Loucy (cell line): ENCODE data around the gene USP2.

ENCODE experiments used
- H2AFZ ChIP-seq: fragments of 200-600 bp; sonication (generic); 2 replicates; pipeline ENCODE4 v1.6.0; 2016; ENCODE audit warnings: antibody characterized with exemption, mild to moderate bottlenecking, low read length, moderate library complexity
- H3F3A ChIP-seq: fragments of 200-600 bp; 2 replicates; pipeline ENCODE4 v1.6.0; 2016; ENCODE audit warnings: antibody characterized with exemption, low read depth, mild to moderate bottlenecking
- H3K27me3 ChIP-seq: fragments of 200-600 bp; sonication (generic); 2 replicates; pipeline ENCODE4 v1.6.1; 2014; ENCODE audit warnings: low read length, mild to moderate bottlenecking; ENCODE audit not compliant: insufficient read depth, poor library complexity, severe bottlenecking
- H3K36me3 ChIP-seq: fragments of 200-600 bp; sonication (generic); 2 replicates; pipeline ENCODE4 v1.6.1; 2016; ENCODE audit warnings: low read length; ENCODE audit not compliant: insufficient read depth
- H3K4me1 ChIP-seq: fragments of 200-600 bp; sonication (generic); 2 replicates; pipeline ENCODE4 v1.5.1; 2014; ENCODE audit warnings: low read length, mild to moderate bottlenecking; ENCODE audit not compliant: insufficient read depth, poor library complexity, severe bottlenecking
- H3K4me2 ChIP-seq: fragments of 200-600 bp; sonication (generic); 2 replicates; pipeline ENCODE4 v1.6.0; 2014; ENCODE audit warnings: antibody characterized with exemption, low read length, low read depth, mild to moderate bottlenecking; ENCODE audit not compliant: poor library complexity, severe bottlenecking
- H3K4me3 ChIP-seq: fragments of 200-600 bp; sonication (generic); 2 replicates; pipeline ENCODE4 v1.5.1; 2014; ENCODE audit warnings: low read length, mild to moderate bottlenecking, mixed read lengths; ENCODE audit not compliant: poor library complexity, severe bottlenecking
- H3K79me2 ChIP-seq: fragments of 200-600 bp; sonication (generic); 2 replicates; pipeline ENCODE4 v1.6.1; 2014; ENCODE audit warnings: low read length; ENCODE audit not compliant: insufficient read depth
- H3K9ac ChIP-seq: fragments of 200-600 bp; sonication (generic); 2 replicates; pipeline ENCODE4 v1.6.0; 2014; ENCODE audit warnings: mild to moderate bottlenecking, low read depth, low read length, moderate library complexity; ENCODE audit not compliant: poor library complexity, severe bottlenecking
- H3K9me2 ChIP-seq: fragments of 200-600 bp; sonication (generic); replicated peaks from 2 replicates; pipeline ENCODE4 v1.6.1; 2016; ENCODE audit warnings: low read depth, low read length, mixed read lengths
- H3K9me3 ChIP-seq: fragments of 200-600 bp; sonication (generic); 2 replicates; pipeline ENCODE4 v1.6.1; 2014; ENCODE audit warnings: mild to moderate bottlenecking, antibody characterized with exemption, low read length, low read depth; ENCODE audit not compliant: insufficient read depth
- H4K20me1 ChIP-seq: fragments of 200-600 bp; sonication (generic); 2 replicates; pipeline ENCODE4 v1.6.0; 2014; ENCODE audit warnings: antibody characterized with exemption, low read length, mild to moderate bottlenecking; ENCODE audit not compliant: insufficient read depth, poor library complexity, severe bottlenecking
- CTCF ChIP-seq: fragments of 200-600 bp; sonication (generic); conservative IDR thresholded peaks from 2 replicates; pipeline ENCODE4 v1.5.1; 2014; ENCODE audit warnings: mild to moderate bottlenecking, antibody characterized with exemption, low read length
- EZH2phosphoT487 ChIP-seq: fragments of 200-600 bp; IDR thresholded peaks from 2 replicates; pipeline ENCODE4 v1.6.1; 2018; ENCODE audit warnings: antibody characterized with exemption, mild to moderate bottlenecking, moderate library complexity, borderline replicate concordance

Gene USP2

GRCh38 chr11:119415966-119416365 is 34.5 kb upstream of the USP2 start:
- no peaks in the 10 kb centered on the region for H3K27me3 ChIP-seq
- H3F3A ChIP-seq, result no peaks in the 10 kb centered on the region
- no peak overlapping the region for H3K4me3 ChIP-seq
- H3K36me3 ChIP-seq, result no peaks in the 10 kb centered on the region
- no peaks in the 10 kb centered on the region for H3K9me3 ChIP-seq
- no peak overlapping the region for H3K4me2 ChIP-seq
- no peak overlapping the region for H2AFZ ChIP-seq
- H3K9ac ChIP-seq, result no peak overlapping the region
- H3K4me1 ChIP-seq, result no peaks in the 10 kb centered on the region
- TF ChIP-seq EZH2phosphoT487 (no peak), CTCF (no peak)
- H3K9me2 ChIP-seq, result no peaks in the 10 kb centered on the region
- H4K20me1 ChIP-seq, result no peaks in the 10 kb centered on the region
- H3K79me2 ChIP-seq, result no peaks in the 10 kb centered on the region

- TF ChIP-seq EZH2phosphoT487 (no peak), CTCF (no peak)
- H3K9me3 ChIP-seq, result no peaks in the 10 kb centered on the region
- no peak overlapping the region for H3K4me3 ChIP-seq
- no peak overlapping the region for H3K9ac ChIP-seq
- no peaks in the 10 kb centered on the region for H3K27me3 ChIP-seq
- H3K79me2 ChIP-seq, result no peaks in the 10 kb centered on the region
- H3K4me2 ChIP-seq, result no peak overlapping the region
- H2AFZ ChIP-seq, result no peak overlapping the region
- no peaks in the 10 kb centered on the region for H3K4me1 ChIP-seq
- H4K20me1 ChIP-seq, result no peaks in the 10 kb centered on the region
- no peaks in the 10 kb centered on the region for H3F3A ChIP-seq
- H3K36me3 ChIP-seq, result no peaks in the 10 kb centered on the region
- H3K9me2 ChIP-seq, result no peaks in the 10 kb centered on the region
Observed at GRCh38 chr11:119415517-119415916, 34.0 kb upstream of the USP2 start.

GRCh38 chr11:119414734-119415133 is 33.2 kb upstream of the USP2 start:
- H2AFZ ChIP-seq, result no peak overlapping the region
- no peaks in the 10 kb centered on the region for H3K9me2 ChIP-seq
- H3K79me2 ChIP-seq, result no peaks in the 10 kb centered on the region
- no peak overlapping the region for H3K9ac ChIP-seq
- no peak for TF ChIP-seq EZH2phosphoT487
- TF ChIP-seq CTCF, result no peak
- no peak overlapping the region for H3K4me2 ChIP-seq
- no peaks in the 10 kb centered on the region for H4K20me1 ChIP-seq
- H3K4me3 ChIP-seq, result no peak overlapping the region
- no peaks in the 10 kb centered on the region for H3K36me3 ChIP-seq
- H3K9me3 ChIP-seq, result no peaks in the 10 kb centered on the region
- no peaks in the 10 kb centered on the region for H3K27me3 ChIP-seq
- H3F3A ChIP-seq, result no peaks in the 10 kb centered on the region
- no peaks in the 10 kb centered on the region for H3K4me1 ChIP-seq
